IMR-90 (cell line): Measurements from ENCODE around the gene IL17B. TPM values are rescaled to one million over a fixed set of nuclear protein-coding genes. Genes with fewer than 3 reads are reported as not detected.

ENCODE experiments used
- ATAC-seq: fragments of 200-7000 bp; cut with Tn5 transposase; 2 replicates; pipeline ENCODE4 v1.9.1; 2020; ENCODE audit warnings: low read depth, mild to moderate bottlenecking, moderate library complexity
- BruUV-seq: library from RNA; stranded (reverse); fragments of 400-500 nt; replicated peaks from 2 replicates; lab custom pipeline; 2021; lab: Mats Ljungman, UMichigan
- CTCF ChIA-PET: fragments of 300-600 bp; formaldehyde crosslinking; extraction: SDS; loops from one replicate; lab custom pipeline; 2021; ENCODE audit warnings: antibody characterized with exemption; lab: Yijun Ruan, JAX
- POLR2A ChIA-PET: fragments of 300-600 bp; sonication (Branson Sonifier 250); formaldehyde crosslinking; loops from one replicate; lab custom pipeline; 2022; ENCODE audit warnings: antibody characterized with exemption; ENCODE audit not compliant: unreplicated experiment; lab: Charles Lee
- DNase-seq: peaks from one replicate; pipeline ENCODE4 v3.0.0; 2013
- H2AFZ ChIP-seq: replicated peaks from 2 replicates; pipeline ENCODE3; 2013; ENCODE audit warnings: low read length, mild to moderate bottlenecking; ENCODE audit not compliant: poor library complexity
- H2AK5ac ChIP-seq: 2 replicates; pipeline ENCODE4 v1.6.1; 2013; ENCODE audit warnings: low read depth, low read length, inconsistent platforms
- H2AK9ac ChIP-seq: replicated peaks from 2 replicates; pipeline ENCODE3; 2013; ENCODE audit warnings: mild to moderate bottlenecking, low read depth, low read length, moderate library complexity; ENCODE audit not compliant: poor library complexity
- H2BK120ac ChIP-seq: 2 replicates; pipeline ENCODE4 v1.6.1; 2013; ENCODE audit warnings: low read depth, low read length, inconsistent platforms
- H2BK15ac ChIP-seq: 3 replicates; pipeline ENCODE4 v1.6.1; 2013; ENCODE audit warnings: low read depth, low read length, inconsistent platforms
- H2BK20ac ChIP-seq: 2 replicates; pipeline ENCODE4 v1.6.1; 2013; ENCODE audit warnings: low read depth, mild to moderate bottlenecking, inconsistent platforms, low read length, moderate library complexity
- H2BK5ac ChIP-seq: 2 replicates; pipeline ENCODE4 v1.6.1; 2013; ENCODE audit warnings: mild to moderate bottlenecking, low read depth, low read length, inconsistent platforms; ENCODE audit not compliant: poor library complexity, severe bottlenecking
- H3K14ac ChIP-seq: replicated peaks from 2 replicates; pipeline ENCODE4 v1.6.1; 2013; ENCODE audit warnings: low read depth, low read length, inconsistent platforms
- H3K18ac ChIP-seq: 2 replicates; pipeline ENCODE4 v1.6.1; 2013; ENCODE audit warnings: low read depth, low read length, control low read depth
- H3K23ac ChIP-seq: 2 replicates; pipeline ENCODE4 v1.6.1; 2013; ENCODE audit warnings: low read depth, low read length, inconsistent platforms
- H3K27ac ChIP-seq: 2 replicates; pipeline ENCODE4 v1.5.1; 2013; ENCODE audit warnings: mild to moderate bottlenecking, control low read depth, low read length; ENCODE audit not compliant: insufficient read depth
- H3K27me3 ChIP-seq: 2 replicates; pipeline ENCODE4 v1.6.1; 2013; ENCODE audit warnings: low read length; ENCODE audit not compliant: control insufficient read depth, insufficient read depth
- H3K36me3 ChIP-seq: 2 replicates; pipeline ENCODE4 v1.6.1; 2013; ENCODE audit warnings: low read length, mixed read lengths; ENCODE audit not compliant: control insufficient read depth, insufficient read depth
- H3K4ac ChIP-seq: 2 replicates; pipeline ENCODE4 v1.6.1; 2013; ENCODE audit warnings: low read depth, low read length, inconsistent platforms
- H3K4me1 ChIP-seq: 2 replicates; pipeline ENCODE4 v1.6.1; 2013; ENCODE audit warnings: low read length, mixed read lengths; ENCODE audit not compliant: control insufficient read depth, insufficient read depth
- H3K4me2 ChIP-seq: 2 replicates; pipeline ENCODE4 v1.6.1; 2013; ENCODE audit warnings: low read depth, mild to moderate bottlenecking, control low read depth, low read length, moderate library complexity
- H3K4me3 ChIP-seq: 2 replicates; pipeline ENCODE4 v1.5.1; 2013; ENCODE audit warnings: low read depth, mild to moderate bottlenecking, control low read depth, low read length, moderate library complexity; ENCODE audit not compliant: insufficient read depth
- H3K56ac ChIP-seq: 2 replicates; pipeline ENCODE4 v1.6.1; 2013; ENCODE audit warnings: low read length, inconsistent platforms; ENCODE audit not compliant: insufficient read depth; ENCODE audit errors: extremely low read depth
- H3K79me1 ChIP-seq, 2 experiments: 2 replicates each; pipeline ENCODE4 v1.6.1; 2013; ENCODE audit warnings: low read length in 2 of 2, inconsistent platforms in 1 of 2, low read depth in 1 of 2
- H3K9ac ChIP-seq: 2 replicates; pipeline ENCODE4 v1.6.1; 2013; ENCODE audit warnings: low read depth, low read length, control low read depth
- H3K9me1 ChIP-seq: 2 replicates; pipeline ENCODE4 v1.6.1; 2013; ENCODE audit warnings: low read length, inconsistent platforms; ENCODE audit not compliant: insufficient read depth
- H3K9me3 ChIP-seq: 2 replicates; pipeline ENCODE4 v1.6.1; 2013; ENCODE audit warnings: low read length; ENCODE audit not compliant: control insufficient read depth, insufficient read depth
- H4K20me1 ChIP-seq: 2 replicates; pipeline ENCODE4 v1.6.1; 2013; ENCODE audit warnings: low read length, inconsistent platforms; ENCODE audit not compliant: insufficient read depth
- H4K5ac ChIP-seq: 2 replicates; pipeline ENCODE4 v1.6.1; 2013; ENCODE audit warnings: mild to moderate bottlenecking, low read depth, low read length, control low read depth
- H4K8ac ChIP-seq, 2 experiments: 2 replicates each; pipeline ENCODE4 v1.6.1; 2013; ENCODE audit warnings: low read depth in 2 of 2, low read length in 2 of 2, control low read depth in 1 of 2, inconsistent platforms in 1 of 2
- H4K91ac ChIP-seq: 2 replicates; pipeline ENCODE4 v1.6.1; 2013; ENCODE audit warnings: low read depth, low read length, inconsistent platforms; ENCODE audit not compliant: insufficient read depth
- BHLHE40 ChIP-seq: fragments of 150-350 bp; IDR thresholded peaks from 2 replicates; pipeline ENCODE4 v1.6.1; 2016; ENCODE audit warnings: mild to moderate bottlenecking, low read depth, low read length
- CHD1 ChIP-seq: IDR thresholded peaks from 2 replicates; pipeline ENCODE4 v1.6.1; 2012; ENCODE audit warnings: low read depth, low read length, improper control_type of control experiment
- ELK1 ChIP-seq: fragments of 150-350 bp; IDR thresholded peaks from 2 replicates; pipeline ENCODE4 v1.6.1; 2016; ENCODE audit warnings: low read depth, mild to moderate bottlenecking, low read length, moderate library complexity, borderline replicate concordance
- FOS ChIP-seq: fragments of 150-350 bp; IDR thresholded peaks from 2 replicates; pipeline ENCODE4 v1.6.1; 2016; ENCODE audit warnings: low read depth, low read length
- MAFK ChIP-seq: IDR thresholded peaks from 2 replicates; pipeline ENCODE4 v1.6.1; 2012; ENCODE audit warnings: low read depth, low read length, improper control_type of control experiment
- MAZ ChIP-seq: IDR thresholded peaks from 2 replicates; pipeline ENCODE4 v1.6.1; 2012; ENCODE audit warnings: low read depth, mild to moderate bottlenecking, low read length, improper control_type of control experiment, moderate library complexity, borderline replicate concordance
- MXI1 ChIP-seq: IDR thresholded peaks from 2 replicates; pipeline ENCODE4 v1.6.1; 2012; ENCODE audit warnings: low read depth, mild to moderate bottlenecking, low read length, moderate library complexity, borderline replicate concordance
- NFE2L2 ChIP-seq: fragments of 150-350 bp; IDR thresholded peaks from 2 replicates; pipeline ENCODE4 v1.6.1; 2016; ENCODE audit warnings: low read depth, mild to moderate bottlenecking, low read length
- POLR2A ChIP-seq: IDR thresholded peaks from 2 replicates; pipeline ENCODE4 v1.6.1; 2012; ENCODE audit warnings: mild to moderate bottlenecking, low read depth, low read length
- RAD21 ChIP-seq: IDR thresholded peaks from 2 replicates; pipeline ENCODE4 v1.6.1; 2012; ENCODE audit warnings: low read length, improper control_type of control experiment
- RCOR1 ChIP-seq: IDR thresholded peaks from 2 replicates; pipeline ENCODE4 v1.6.1; 2012; ENCODE audit warnings: mild to moderate bottlenecking, low read length, improper control_type of control experiment; ENCODE audit not compliant: insufficient replicate concordance
- RFX5 ChIP-seq: IDR thresholded peaks from 2 replicates; pipeline ENCODE4 v1.8.0; 2012; ENCODE audit warnings: low read depth, mild to moderate bottlenecking, low read length, moderate library complexity
- USF2 ChIP-seq: fragments of 150-350 bp; IDR thresholded peaks from 2 replicates; pipeline ENCODE4 v1.6.1; 2017; ENCODE audit warnings: mild to moderate bottlenecking, antibody characterized with exemption, low read length, low read depth
- WGBS, 2 experiments: methylation state at CpG; one replicate each; pipeline versions ENCODE4 v1.1.5 to v1.1.7; 2013; ENCODE audit warnings: missing lambda C conversion rate in 2 of 2; ENCODE audit not compliant: insufficient read length in 1 of 2; ENCODE audit errors: extremely low coverage in 2 of 2; 5-methylcytosine and 5-hydroxymethylcytosine counted together
- dilution Hi-C: fragments of 300-500 bp; cut with HindIII; formaldehyde crosslinking; loops from one replicate; pipeline ENCODE4 v1.14.3; 2018; ENCODE audit warnings: low sequenced_read_pairs; ENCODE audit not compliant: unreplicated experiment
- in situ Hi-C: fragments of 300-500 bp; cut with MboI; formaldehyde crosslinking; loops from 3 replicates; pipeline ENCODE4 v1.14.3; 2019; ENCODE audit warnings: low sequenced_read_pairs, inconsistent platforms, mixed read lengths
- intact Hi-C: fragments of 100-400 bp; cut with micrococcal nuclease; formaldehyde crosslinking; loops from 2 replicates; pipeline ENCODE4 v1.10.0; 2022
- polyA plus RNA-seq, 3 experiments: library from polyadenylated mRNA; depleted of rRNA; stranded (reverse); fragments of >200 nt; gene quantifications; 2 replicates each; pipeline ENCODE4 v1.2.3, GENCODE V29; 2012; ENCODE audit warnings: low replicate concordance in 1 of 3
- total RNA-seq: library from RNA; depleted of rRNA; stranded (reverse); fragments of >200 nt; gene quantifications from 2 replicates; pipeline ENCODE4 v1.2.3, GENCODE V29; 2012
- TF ChIP-seq, protein P1 (sequence below): conservative IDR thresholded peaks from 2 replicates; pipeline ENCODE4 v1.5.1; 2012; ENCODE audit warnings: mild to moderate bottlenecking, low read depth, low read length, improper control_type of control experiment

The IL17B gene
- total and polyA plus RNA-seq, 2 of the 4 experiments (the other 2 are of a cell fraction) = 0.31 TPM; not detected in 1

DNA sequence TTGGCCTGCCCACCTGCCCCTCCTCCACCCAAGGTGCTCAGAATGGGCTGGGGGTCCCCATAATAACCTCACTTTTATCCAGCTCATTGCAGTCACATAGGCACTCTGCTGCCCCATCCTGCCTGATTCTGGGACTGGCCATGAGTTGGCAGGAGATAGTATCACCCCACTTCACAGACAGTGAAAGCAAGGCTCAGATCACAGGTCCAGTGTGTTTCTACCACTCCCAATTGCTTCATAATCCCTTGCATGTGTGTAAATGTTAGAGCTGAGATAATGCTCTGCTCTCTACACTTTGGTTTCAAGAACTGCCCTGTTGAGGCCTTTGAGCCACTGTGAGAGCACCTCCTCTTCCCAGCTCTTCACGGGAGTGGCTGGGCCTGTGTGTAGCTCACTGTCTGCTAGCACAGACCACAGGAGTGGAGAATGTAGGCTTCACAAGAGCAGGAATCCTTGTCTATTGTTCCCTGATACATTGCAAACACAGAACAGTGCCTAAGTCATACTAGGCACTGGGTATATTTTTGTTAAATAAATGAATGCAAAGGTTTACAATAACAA is 12.8 kb downstream of the IL17B start:
- Histone ChIP-seq H2AFZ (no peak overlapping the region), H4K91ac (no peak overlapping the region), H3K4me3 (no peak overlapping the region), H3K4me1 (0 out of 2 replicates have a peak, but pooled peaks cover 2% of the 10 kb centered on the region), H3K18ac (no peak overlapping the region), H2AK5ac (no peak overlapping the region), H4K8ac (no peak overlapping the region), H3K14ac (no peak overlapping the region), H3K9me1 (peaks cover 5% of the 10 kb centered on the region; the same call in 1 of the 2 replicates), H3K36me3 (no peaks in the 10 kb centered on the region), H3K4ac (no peak overlapping the region), H3K27me3 (no peaks in the 10 kb centered on the region), H4K5ac (no peak overlapping the region), H4K20me1 (no peaks in the 10 kb centered on the region), H2BK5ac (no peak overlapping the region), H3K9ac (no peak overlapping the region), H2BK120ac (no peak overlapping the region), H2AK9ac (no peak overlapping the region), H3K23ac (0 out of 2 replicates have a peak overlapping the region, but pooled peaks have one; percentile 47), H3K56ac (no peak overlapping the region), H2BK20ac (no peak overlapping the region), H2BK15ac (no peak overlapping the region), H3K27ac (no peak overlapping the region), H3K4me2 (no peak overlapping the region), H3K9me3 (no peaks in the 10 kb centered on the region), H3K79me1 (no peaks in the 10 kb centered on the region; a peak in 1 of 4 replicates)
- no CpG with 5 or more reads among the region's 1 CpG for WGBS, 2 experiments
- ChIA-PET POLR2A (no interaction called here), CTCF (interaction anchor here (0.5 to 2.3 kb wide), 4 partner anchors 8 to 195 kb away, joined by 3 to 14 read pairs (median 6); partner anchors contain the start of gene PCYOX1L)
- in situ Hi-C loops = no loop called here
- DNase-seq (no peak), ATAC-seq (no peak)
- intact Hi-C loops = loop anchor here (5.0 kb wide), 2 partner anchors 196 to 251 kb away; no protein-coding TSS in a partner anchor
- dilution Hi-C loops = no loop called here
- BruUV-seq = no TSS peak
- TF ChIP-seq ELK1 (no peak), RFX5 (no peak), NFE2L2 (no peak), USF2 (no peak), RAD21 (no peak), POLR2A (no peak), MAFK (no peak), MAZ (no peak), CHD1 (no peak), RCOR1 (no peak), MXI1 (no peak), BHLHE40 (no peak), FOS (no peak)
- TF ChIP-seq, protein P1, sequence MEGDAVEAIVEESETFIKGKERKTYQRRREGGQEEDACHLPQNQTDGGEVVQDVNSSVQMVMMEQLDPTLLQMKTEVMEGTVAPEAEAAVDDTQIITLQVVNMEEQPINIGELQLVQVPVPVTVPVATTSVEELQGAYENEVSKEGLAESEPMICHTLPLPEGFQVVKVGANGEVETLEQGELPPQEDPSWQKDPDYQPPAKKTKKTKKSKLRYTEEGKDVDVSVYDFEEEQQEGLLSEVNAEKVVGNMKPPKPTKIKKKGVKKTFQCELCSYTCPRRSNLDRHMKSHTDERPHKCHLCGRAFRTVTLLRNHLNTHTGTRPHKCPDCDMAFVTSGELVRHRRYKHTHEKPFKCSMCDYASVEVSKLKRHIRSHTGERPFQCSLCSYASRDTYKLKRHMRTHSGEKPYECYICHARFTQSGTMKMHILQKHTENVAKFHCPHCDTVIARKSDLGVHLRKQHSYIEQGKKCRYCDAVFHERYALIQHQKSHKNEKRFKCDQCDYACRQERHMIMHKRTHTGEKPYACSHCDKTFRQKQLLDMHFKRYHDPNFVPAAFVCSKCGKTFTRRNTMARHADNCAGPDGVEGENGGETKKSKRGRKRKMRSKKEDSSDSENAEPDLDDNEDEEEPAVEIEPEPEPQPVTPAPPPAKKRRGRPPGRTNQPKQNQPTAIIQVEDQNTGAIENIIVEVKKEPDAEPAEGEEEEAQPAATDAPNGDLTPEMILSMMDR = no peak
